ENCODE measurements around the gene DUSP10.

DNA sequence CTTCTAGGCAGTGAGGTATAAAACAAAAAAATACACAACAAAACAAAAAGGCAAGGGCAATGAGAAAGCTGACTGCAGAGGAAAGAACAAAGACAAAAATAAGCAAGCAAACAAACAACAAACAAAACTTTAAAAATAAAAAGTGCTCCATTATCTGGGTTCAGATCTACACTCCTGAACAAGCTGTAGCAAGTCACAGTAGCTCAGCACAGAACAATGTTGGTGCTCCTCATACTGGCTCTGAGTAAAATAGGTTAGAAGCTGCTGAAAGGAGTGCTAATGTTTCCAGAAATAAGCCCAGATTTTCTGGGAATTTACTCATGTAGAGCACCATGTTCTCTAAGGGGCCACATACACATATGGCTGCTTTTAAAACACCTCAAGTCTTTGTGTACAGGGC, 16.6 kb upstream of the DUSP10 start:
- TF ChIP-seq POLR2A (IDR thresholded peaks at IDR 0.05) (no peak), CTCF (IDR thresholded peaks at IDR 0.05) (no peak), EP300 (IDR thresholded peaks at IDR 0.05) (no peak)

All from tibial nerve (tissue), 4 donors.